Uterus (tissue), 2 donors: Measurements from ENCODE around the gene NRXN3.

Experiments
- CTCF ChIP-seq, 4 experiments: fragments of 200-600 bp in 2 of 4; fragments of 450-650 bp in 2 of 4; sonication (generic) in 2 of 4; IDR thresholded peaks; one replicate each; pipeline ENCODE4 v1.5.1; 2016 to 2019; ENCODE audit warnings: antibody characterized with exemption in 4 of 4, mild to moderate bottlenecking in 2 of 4, moderate library complexity in 1 of 4
- POLR2A ChIP-seq, 2 donors: fragments of 450-650 bp; IDR thresholded peaks; one replicate each; pipeline ENCODE4 v1.6.1; 2016; ENCODE audit warnings: antibody characterized with exemption in 2 of 2, mild to moderate bottlenecking in 1 of 2, moderate library complexity in 1 of 2

- TF ChIP-seq CTCF (IDR thresholded peaks at IDR 0.05) (no peak), POLR2A (IDR thresholded peaks at IDR 0.05) (no peak)
These were observed 26.6 kb upstream of the NRXN3 start for GRCh38 chr14:78143489-78144145.
